Spinal cord (tissue), 4 donors: ENCODE results near the gene GFI1. TPM values are rescaled to one million over a fixed set of nuclear protein-coding genes. Genes with fewer than 3 reads are reported as not detected.

ENCODE experiments used
- polyA plus RNA-seq, 2 donors: library from polyadenylated mRNA; unstranded; fragments of 120-200 nt; gene quantifications; one replicate each; pipeline ENCODE4 v1.2.1, GENCODE V29; 2013; ENCODE audit not compliant: insufficient read length in 2 of 2
- total RNA-seq, 2 donors: library from RNA; depleted of rRNA in 1 of 2; stranded (reverse); fragments of 120-200 nt in 1 of 2; fragments of >200 nt in 1 of 2; gene quantifications; one replicate each; pipeline versions ENCODE4 v1.2.3 to v1.2.4, GENCODE V29; 2013 to 2014

GFI1 gene
- total and polyA plus RNA-seq, 4 donors = 0.16 to 1.2 (median 0.35) TPM

Other genes with a start within 250 kb of the GFI1 start
- gene GLMN, start 187.9 kb downstream of the GFI1 start, total RNA-seq = 10 to 100 TPM; 15.1 to 25.8 TPM
- 10 to 100 TPM; 23.9 to 28.7 TPM for gene GLMN, start 187.9 kb downstream of the GFI1 start, polyA plus RNA-seq
- gene RPAP2, start 187.9 kb downstream of the GFI1 start, total RNA-seq = 10 to 100 TPM; 24.6 to 35.3 TPM
- 10 to 100 TPM; 13.6 to 15.5 TPM for gene RPAP2, start 187.9 kb downstream of the GFI1 start, polyA plus RNA-seq